ENCODE measurements around the gene HLCS.

Gene HLCS

GRCh38 chr21:36743008-36743407 is 223.5 kb downstream of the HLCS start:
- Histone ChIP-seq H3K9me3 (ENCODE audit: severe bottlenecking) (no peaks in the 10 kb centered on the region), H3K27ac (no peak overlapping the region), H3K27me3 (ENCODE audit: insufficient read depth, low read depth, severe bottlenecking) (no peaks in the 10 kb centered on the region), H3K36me3 (no peaks in the 10 kb centered on the region), H3K4me3 (ENCODE audit: low read depth, low read length) (no peak overlapping the region)
- no peak for TF ChIP-seq CTCF (IDR thresholded peaks at IDR 0.05; ENCODE audit: low read depth, low read length)
- DNase-seq = no peak

- no peak for TF ChIP-seq CTCF (IDR thresholded peaks at IDR 0.05; ENCODE audit: low read depth, low read length)
- H3K27ac ChIP-seq = no peak overlapping the region
- no peak for DNase-seq
Observed at GRCh38 chr21:36741506-36741905, 225.0 kb downstream of the HLCS start.

GRCh38 chr21:36738489-36739126 is 227.9 kb downstream of the HLCS start:
- H3K36me3 ChIP-seq = no peaks in the 10 kb centered on the region
- H3K9me3 ChIP-seq (ENCODE audit: severe bottlenecking) = peaks cover 13% of the 10 kb centered on the region
- no peak for DNase-seq
- H3K27me3 ChIP-seq (ENCODE audit: insufficient read depth, low read depth, severe bottlenecking) = no peaks in the 10 kb centered on the region
- H3K4me3 ChIP-seq (ENCODE audit: low read depth, low read length) = no peak overlapping the region
- H3K27ac ChIP-seq = no peak overlapping the region
- no peak for TF ChIP-seq CTCF (IDR thresholded peaks at IDR 0.05; ENCODE audit: low read depth, low read length)

More at GRCh38 chr21:36741506-36741905, 225.0 kb downstream of the HLCS start:
- no peaks in the 10 kb centered on the region for H3K27me3 ChIP-seq (ENCODE audit: insufficient read depth, low read depth, severe bottlenecking)
- no peaks in the 10 kb centered on the region for H3K36me3 ChIP-seq
- peaks cover 3% of the 10 kb centered on the region for H3K9me3 ChIP-seq (ENCODE audit: severe bottlenecking)
- H3K4me3 ChIP-seq (ENCODE audit: low read depth, low read length) = no peak overlapping the region

- TF ChIP-seq CTCF (IDR thresholded peaks at IDR 0.05; ENCODE audit: low read depth, low read length) = no peak
- H3K27ac ChIP-seq = no peak overlapping the region
Observed at GRCh38 chr21:36735724-36736320, 230.6 kb downstream of the HLCS start.

GRCh38 chr21:36735201-36735515 is 231.3 kb downstream of the HLCS start:
- no peaks in the 10 kb centered on the region for H3K27me3 ChIP-seq (ENCODE audit: insufficient read depth, low read depth, severe bottlenecking)
- no peak for TF ChIP-seq CTCF (IDR thresholded peaks at IDR 0.05; ENCODE audit: low read depth, low read length)

More at GRCh38 chr21:36735724-36736320, 230.6 kb downstream of the HLCS start:
- DNase-seq = peak; percentile 23
- H3K9me3 ChIP-seq (ENCODE audit: severe bottlenecking) = peaks cover 13% of the 10 kb centered on the region
- no peaks in the 10 kb centered on the region for H3K27me3 ChIP-seq (ENCODE audit: insufficient read depth, low read depth, severe bottlenecking)
- no peaks in the 10 kb centered on the region for H3K36me3 ChIP-seq
- no peak overlapping the region for H3K4me3 ChIP-seq (ENCODE audit: low read depth, low read length)

More at GRCh38 chr21:36735201-36735515, 231.3 kb downstream of the HLCS start:
- Histone ChIP-seq H3K4me3 (ENCODE audit: low read depth, low read length) (no peak overlapping the region), H3K27ac (no peak overlapping the region), H3K9me3 (ENCODE audit: severe bottlenecking) (peaks cover 13% of the 10 kb centered on the region), H3K36me3 (no peaks in the 10 kb centered on the region)
- no peak for DNase-seq

Data from WERI-Rb-1 (cell line).